ENCODE results near the gene ZG16.
A peak's percentile ranks its signal among the peaks of the same experiment; 100 is the strongest.

- TF ChIP-seq CTCF (IDR thresholded peaks at IDR 0.05; ENCODE audit: low read depth, low read length, missing input control): no peak
- no peak for TF ChIP-seq ATF3 (IDR thresholded peaks at IDR 0.05)
- no peak for TF ChIP-seq REST (IDR thresholded peaks at IDR 0.05)
- no peak for TF ChIP-seq GABPA (IDR thresholded peaks at IDR 0.05 in 1 of 2, conservative IDR thresholded peaks at IDR 0.05 in 1 of 2)
- no peak for TF ChIP-seq FOXA1 (IDR thresholded peaks at IDR 0.05)
- TF ChIP-seq TAF1 (conservative IDR thresholded peaks at IDR 0.05): peak; percentile 25
- peak; percentile 49 to 57 for TF ChIP-seq RXRA (IDR thresholded peaks at IDR 0.05)
- TF ChIP-seq JUND (IDR thresholded peaks at IDR 0.05): no peak
- TF ChIP-seq YY1 (IDR thresholded peaks at IDR 0.05): no peak
- no peak for TF ChIP-seq RAD21 (IDR thresholded peaks at IDR 0.05)
- peak; percentile 49 to 52 for TF ChIP-seq HNF4A (conservative IDR thresholded peaks at IDR 0.05)
- no peak for TF ChIP-seq EGR1 (IDR thresholded peaks at IDR 0.05; ENCODE audit: low read depth in 2 of 2)
- no peak for TF ChIP-seq SP1 (IDR thresholded peaks at IDR 0.05)
- TF ChIP-seq FOXA2 (IDR thresholded peaks at IDR 0.05): no peak
Measured at GRCh38 chr16:29804455-29805231, 26.6 kb downstream of the ZG16 start.

Data from liver (tissue), 3 donors.